GM12864 (cell line): Measurements from ENCODE around the gene INTS6L.
A peak's percentile ranks its signal among the peaks of the same experiment; 100 is the strongest.

ENCODE experiments used
- DNase-seq: peaks from one replicate; pipeline ENCODE4 v3.0.0-alpha.2; 2011; ENCODE audit warnings: low read depth
- H3K4me3 ChIP-seq: 2 replicates; pipeline ENCODE4 v1.5.1; 2011; ENCODE audit warnings: mild to moderate bottlenecking, low read depth, low read length, control low read depth
- TF ChIP-seq, protein P1 (sequence below): IDR thresholded peaks from 2 replicates; pipeline ENCODE4 v1.5.1; 2011; ENCODE audit warnings: low read depth, mild to moderate bottlenecking, moderate library complexity, low read length, control low read depth, inconsistent platforms; ENCODE audit errors: missing control alignments

Gene INTS6L

GRCh38 chrX:135513130-135513515 is 7.3 kb upstream of the INTS6L start:
- TF ChIP-seq, protein P1, sequence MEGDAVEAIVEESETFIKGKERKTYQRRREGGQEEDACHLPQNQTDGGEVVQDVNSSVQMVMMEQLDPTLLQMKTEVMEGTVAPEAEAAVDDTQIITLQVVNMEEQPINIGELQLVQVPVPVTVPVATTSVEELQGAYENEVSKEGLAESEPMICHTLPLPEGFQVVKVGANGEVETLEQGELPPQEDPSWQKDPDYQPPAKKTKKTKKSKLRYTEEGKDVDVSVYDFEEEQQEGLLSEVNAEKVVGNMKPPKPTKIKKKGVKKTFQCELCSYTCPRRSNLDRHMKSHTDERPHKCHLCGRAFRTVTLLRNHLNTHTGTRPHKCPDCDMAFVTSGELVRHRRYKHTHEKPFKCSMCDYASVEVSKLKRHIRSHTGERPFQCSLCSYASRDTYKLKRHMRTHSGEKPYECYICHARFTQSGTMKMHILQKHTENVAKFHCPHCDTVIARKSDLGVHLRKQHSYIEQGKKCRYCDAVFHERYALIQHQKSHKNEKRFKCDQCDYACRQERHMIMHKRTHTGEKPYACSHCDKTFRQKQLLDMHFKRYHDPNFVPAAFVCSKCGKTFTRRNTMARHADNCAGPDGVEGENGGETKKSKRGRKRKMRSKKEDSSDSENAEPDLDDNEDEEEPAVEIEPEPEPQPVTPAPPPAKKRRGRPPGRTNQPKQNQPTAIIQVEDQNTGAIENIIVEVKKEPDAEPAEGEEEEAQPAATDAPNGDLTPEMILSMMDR: no peak
- DNase-seq: no peak
- H3K4me3 ChIP-seq: no peak overlapping the region

DNA sequence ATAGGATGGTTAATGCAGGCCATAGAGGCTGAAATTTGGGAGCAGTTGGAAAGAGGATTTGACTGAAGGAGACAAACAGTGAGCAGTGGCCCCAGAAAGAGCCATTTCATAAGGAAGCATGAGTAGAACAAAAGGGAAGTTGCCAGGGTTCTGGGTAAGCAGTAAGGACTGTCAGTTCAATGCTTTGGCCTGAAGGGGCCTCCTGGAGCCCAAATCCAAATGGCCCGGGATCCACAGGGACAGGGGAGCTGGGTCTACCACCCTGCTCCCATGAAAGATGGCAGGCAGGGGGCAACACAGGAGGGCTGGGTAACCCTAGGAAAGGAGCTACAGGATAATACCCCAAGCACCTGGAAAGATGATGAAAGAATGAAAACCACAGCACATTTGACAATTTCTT is 4.1 kb upstream of the INTS6L start:
- no peak overlapping the region for H3K4me3 ChIP-seq
- TF ChIP-seq, protein P1: peak; percentile 17
- no peak for DNase-seq

GRCh38 chrX:135518161-135518560 is 2.3 kb upstream of the INTS6L start:
- no peak for DNase-seq
- no peak overlapping the region for H3K4me3 ChIP-seq
- TF ChIP-seq, protein P1: no peak

DNA sequence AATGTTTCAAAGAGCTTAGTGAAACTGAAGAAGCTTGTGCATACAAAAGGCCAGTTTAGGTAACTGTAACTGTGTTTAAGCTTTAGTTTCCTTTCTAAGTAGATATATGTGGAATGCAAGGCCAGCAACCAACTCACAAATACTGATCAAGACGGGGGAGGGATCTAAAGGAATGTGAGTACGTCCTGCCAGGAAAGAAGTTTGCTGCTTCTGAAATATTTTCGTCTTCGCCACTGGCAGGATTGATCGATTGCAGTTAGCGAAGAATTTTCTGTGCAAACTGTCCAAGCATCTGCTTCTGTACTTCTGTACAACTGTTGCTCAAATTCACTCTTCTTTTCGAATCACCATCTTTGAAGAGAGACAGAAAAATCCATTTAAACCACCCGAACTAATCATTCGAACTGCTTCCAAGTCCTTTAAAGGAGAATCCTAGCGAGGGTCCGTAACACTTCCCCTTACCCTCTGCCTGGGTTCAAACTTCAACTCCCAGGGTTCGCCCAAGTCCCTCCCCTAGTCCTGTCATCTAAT is 373 bp upstream of the INTS6L start:
- DNase-seq: no peak
- TF ChIP-seq, protein P1: no peak

DNA sequence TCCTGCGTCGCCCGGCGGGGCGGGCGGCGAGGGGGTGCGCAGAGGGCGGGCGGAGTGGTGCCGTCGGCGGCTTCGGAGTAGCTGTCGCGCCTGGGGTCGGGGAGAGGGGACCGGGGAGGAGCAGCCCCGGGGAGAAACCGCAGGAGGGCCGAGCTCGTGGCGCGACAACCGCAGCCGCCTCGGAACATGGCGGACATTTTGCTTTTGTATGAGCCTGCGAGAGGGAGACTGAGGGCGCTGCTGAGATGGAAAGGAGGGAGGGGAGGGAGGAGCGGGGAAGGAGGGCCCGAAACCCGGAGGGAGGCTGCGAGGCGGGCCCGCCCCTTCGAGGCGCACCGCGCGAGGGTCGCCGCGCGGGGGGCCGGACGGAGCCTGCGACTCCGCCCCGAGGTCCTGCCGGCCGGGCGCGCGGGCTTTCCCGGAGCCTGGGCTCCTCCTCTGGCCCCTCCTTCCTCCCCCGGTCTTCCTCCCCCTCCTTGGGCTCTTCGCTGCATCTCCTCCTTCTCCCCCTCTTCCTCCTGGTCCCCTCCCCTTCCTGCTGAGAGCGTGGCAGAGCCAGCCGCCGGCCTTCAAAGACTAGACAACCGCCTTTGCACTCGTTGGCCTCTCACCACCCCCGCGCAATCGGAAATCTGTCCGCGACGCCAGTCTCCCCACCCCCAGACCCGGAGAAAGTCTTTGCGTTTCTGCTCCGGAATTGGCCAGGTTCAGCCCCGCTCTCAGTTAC is 1.1 kb downstream of the INTS6L start:
- DNase-seq: peak; percentile 70
- TF ChIP-seq, protein P1: no peak
- H3K4me3 ChIP-seq: peak overlapping the region; percentile 68

More for the DNA sequence above, 373 bp upstream of the INTS6L start:
- H3K4me3 ChIP-seq: peak overlapping the region; percentile 68

DNA sequence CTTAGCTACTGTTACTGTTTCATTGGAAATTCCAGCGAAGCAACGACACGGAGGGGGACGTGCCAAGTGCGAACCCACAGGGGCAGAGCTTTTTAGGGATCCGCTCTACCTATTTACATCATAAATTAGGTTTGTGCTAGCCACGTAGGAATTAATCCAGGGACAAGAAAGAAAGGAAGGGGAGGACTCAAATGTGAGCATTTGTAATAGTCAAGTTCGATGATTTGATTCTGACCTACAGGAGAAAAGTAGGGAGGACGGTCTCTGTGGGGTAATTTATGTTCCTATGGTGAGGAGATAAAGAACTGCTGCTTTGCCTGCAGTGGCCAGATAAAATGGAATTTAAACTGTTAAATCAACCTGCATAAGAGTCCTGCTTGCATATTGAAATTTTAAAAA is 1.7 kb downstream of the INTS6L start:
- no peak for DNase-seq
- TF ChIP-seq, protein P1: no peak
- peak overlapping the region; percentile 60 for H3K4me3 ChIP-seq
